Stimulated activated CD8-positive, alpha-beta memory T cell treated with anti-CD3 and anti-CD28 coated beads, Interleukin-15, amount 100 ng/mL, for 24 hours (primary cell): ENCODE results near the gene LIN37.
"Not testable (repeated sequence)": the region's sequence is repeated elsewhere in the genome, so short reads cannot be mapped to it uniquely, and the experiment has no call there.

ENCODE experiments used
- DNase-seq: peaks from one replicate; pipeline ENCODE4 v3.0.0-alpha.2; 2020; ENCODE audit warnings: low read depth

The LIN37 gene

DNA sequence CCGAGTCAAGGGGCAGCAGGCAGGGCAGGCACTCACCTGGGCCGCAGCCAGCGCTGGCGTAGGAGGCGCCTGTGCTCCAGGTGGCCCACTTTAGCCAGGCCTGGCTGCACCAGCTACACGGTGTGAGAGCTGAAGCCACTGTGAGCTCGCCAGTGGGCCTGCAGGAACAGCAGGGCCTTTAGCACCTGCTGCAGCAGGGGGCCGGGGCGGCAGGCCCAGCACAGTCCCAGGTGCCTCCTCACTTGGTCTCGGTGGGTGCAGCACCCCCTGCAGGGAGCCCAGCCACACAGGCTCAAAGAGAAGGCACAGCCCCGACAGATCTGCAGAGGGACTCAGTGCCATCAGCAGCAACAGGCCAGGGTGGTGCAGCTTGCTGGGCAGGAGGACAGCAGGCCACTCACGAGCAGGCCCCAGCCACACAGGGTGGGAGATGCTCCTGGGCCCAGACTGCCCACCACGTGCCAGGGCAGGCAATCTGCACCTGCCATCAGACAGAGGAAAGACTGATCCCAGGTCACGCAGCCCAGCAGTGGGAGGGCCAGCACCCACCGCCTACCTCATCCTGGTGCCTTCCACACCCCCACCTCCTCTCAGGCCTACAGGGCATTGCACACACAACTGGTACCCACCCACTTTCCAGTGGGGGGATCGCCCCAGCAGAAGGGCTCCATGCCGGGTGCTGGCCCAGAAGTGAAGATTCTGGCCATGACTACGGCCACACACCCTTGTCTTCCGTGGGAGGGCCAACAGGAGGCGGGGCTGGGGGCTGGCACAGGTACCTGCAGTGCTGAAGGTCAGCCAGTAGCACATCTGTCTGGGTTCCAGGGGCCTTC, 42.8 kb downstream of the LIN37 start:
- no peak for DNase-seq

- no peak for DNase-seq
Observed at GRCh38 chr19:35791814-35792279, 43.5 kb downstream of the LIN37 start.

- DNase-seq: no peak
Observed at GRCh38 chr19:35792312-35792711, 43.9 kb downstream of the LIN37 start.

- no peak for DNase-seq
Observed at GRCh38 chr19:35792888-35793287, 44.5 kb downstream of the LIN37 start.

DNA sequence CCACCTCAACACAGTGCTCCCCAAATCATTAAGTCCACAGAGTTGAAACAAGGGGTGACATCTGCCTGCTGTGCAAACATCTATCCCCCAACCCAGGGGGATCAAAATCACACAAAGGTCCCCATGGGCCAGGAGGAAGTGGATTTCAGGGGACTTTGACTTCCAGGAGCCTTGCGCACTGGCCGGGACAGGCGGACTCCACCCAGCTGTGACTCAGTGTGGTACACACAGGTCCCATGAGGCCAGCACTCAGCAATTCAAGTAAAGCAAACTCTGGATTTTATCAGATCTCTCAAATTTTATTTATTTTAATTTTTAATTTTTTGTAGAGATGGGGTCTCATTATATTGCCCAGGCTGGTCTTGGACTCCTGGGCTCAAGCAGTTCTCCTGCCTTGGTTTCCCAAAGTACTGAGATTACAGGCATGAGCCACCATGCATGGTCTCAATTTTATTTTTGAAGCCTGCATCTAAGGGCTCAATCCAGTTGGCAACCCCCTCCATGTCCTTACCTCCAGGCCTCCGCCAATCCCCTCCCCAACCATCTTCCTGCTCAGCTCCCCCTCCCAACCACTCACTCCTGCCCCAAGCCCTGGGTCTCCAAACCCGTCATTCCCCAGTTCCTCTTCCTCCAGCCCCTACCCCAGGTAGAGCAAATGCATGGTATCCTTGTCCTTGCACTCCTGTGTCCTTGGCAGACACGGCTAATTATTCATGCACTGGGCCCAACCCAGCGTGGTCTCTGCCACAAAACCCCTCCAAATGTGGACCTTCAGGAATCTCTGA, 45.2 kb downstream of the LIN37 start:
- DNase-seq: no peak

DNA sequence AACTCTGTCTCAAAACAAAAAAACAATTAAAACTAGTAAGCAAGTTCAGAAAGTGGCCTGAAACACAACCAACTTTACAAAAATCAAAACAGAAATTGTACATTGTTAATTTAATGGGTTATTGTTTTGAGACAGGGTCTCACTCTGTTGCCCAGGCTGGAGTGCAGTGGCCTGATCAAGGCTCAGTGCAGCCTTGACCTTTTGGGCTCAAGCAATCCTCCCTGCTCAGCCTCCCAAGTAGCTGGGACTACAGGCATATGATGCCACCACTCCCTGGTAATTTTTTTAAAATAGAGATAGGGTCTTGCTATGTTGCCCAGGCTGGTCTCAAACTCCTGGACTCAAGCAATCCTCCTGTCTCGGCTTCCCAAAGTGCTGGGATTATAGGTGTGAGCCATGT, 47.2 kb downstream of the LIN37 start:
- DNase-seq: not testable (repeated sequence)

GRCh38 chr19:35796645-35797542, 48.5 kb downstream of the LIN37 start:
- no peak for DNase-seq

- DNase-seq: no peak
Observed at GRCh38 chr19:35797663-35798062, 49.3 kb downstream of the LIN37 start.

GRCh38 chr19:35801828-35802227, 53.5 kb downstream of the LIN37 start:
- DNase-seq: no peak
